ENCODE measurements around the gene RSU1. TPM values are rescaled to one million over a fixed set of nuclear protein-coding genes. Genes with fewer than 3 reads are reported as not detected.
A peak's percentile ranks its signal among the peaks of the same experiment; 100 is the strongest.

The RSU1 gene
- total and polyA plus RNA-seq, 7 donors: 46.2 to 94.7 (median 62.4) TPM

DNA sequence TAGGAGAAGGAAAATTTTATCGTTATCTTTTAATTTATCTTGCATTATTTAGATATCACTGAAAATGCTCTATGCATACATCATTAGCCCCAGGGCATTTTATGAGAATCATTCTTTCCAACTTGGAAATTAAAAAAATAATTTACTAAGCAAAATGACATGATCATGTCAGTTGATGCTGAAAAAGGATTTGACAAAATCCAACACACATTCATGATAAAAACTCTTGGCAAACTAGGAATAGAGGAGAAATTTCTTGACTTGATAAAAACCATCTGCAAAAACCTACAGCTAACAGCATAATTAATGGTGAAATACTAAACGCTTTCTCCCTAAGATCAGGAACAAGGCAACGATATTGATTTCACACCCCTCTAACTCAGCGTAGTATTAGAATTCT, 40.2 kb upstream of the RSU1 start:
- intact Hi-C loops (cut with DNase I): no loop called here
- no peak for TF ChIP-seq POLR2AphosphoS5 (IDR thresholded peaks at IDR 0.05)
- TF ChIP-seq, protein P1, sequence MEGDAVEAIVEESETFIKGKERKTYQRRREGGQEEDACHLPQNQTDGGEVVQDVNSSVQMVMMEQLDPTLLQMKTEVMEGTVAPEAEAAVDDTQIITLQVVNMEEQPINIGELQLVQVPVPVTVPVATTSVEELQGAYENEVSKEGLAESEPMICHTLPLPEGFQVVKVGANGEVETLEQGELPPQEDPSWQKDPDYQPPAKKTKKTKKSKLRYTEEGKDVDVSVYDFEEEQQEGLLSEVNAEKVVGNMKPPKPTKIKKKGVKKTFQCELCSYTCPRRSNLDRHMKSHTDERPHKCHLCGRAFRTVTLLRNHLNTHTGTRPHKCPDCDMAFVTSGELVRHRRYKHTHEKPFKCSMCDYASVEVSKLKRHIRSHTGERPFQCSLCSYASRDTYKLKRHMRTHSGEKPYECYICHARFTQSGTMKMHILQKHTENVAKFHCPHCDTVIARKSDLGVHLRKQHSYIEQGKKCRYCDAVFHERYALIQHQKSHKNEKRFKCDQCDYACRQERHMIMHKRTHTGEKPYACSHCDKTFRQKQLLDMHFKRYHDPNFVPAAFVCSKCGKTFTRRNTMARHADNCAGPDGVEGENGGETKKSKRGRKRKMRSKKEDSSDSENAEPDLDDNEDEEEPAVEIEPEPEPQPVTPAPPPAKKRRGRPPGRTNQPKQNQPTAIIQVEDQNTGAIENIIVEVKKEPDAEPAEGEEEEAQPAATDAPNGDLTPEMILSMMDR (IDR thresholded peaks at IDR 0.05): no peak
- TF ChIP-seq EP300 (IDR thresholded peaks at IDR 0.05): no peak
- no peak for TF ChIP-seq POLR2A (IDR thresholded peaks at IDR 0.05)
- 89 to 93% methylated on average over 4 of the region's 4 CpGs for WGBS, 2 donors
- no peaks in the 10 kb centered on the region for H3K4me1 ChIP-seq
- H3K36me3 ChIP-seq: no peaks in the 10 kb centered on the region
- no peak overlapping the region for H3K27ac ChIP-seq
- H3K27me3 ChIP-seq: no peaks in the 10 kb centered on the region
- no peak overlapping the region for H3K4me3 ChIP-seq
- no peak for DNase-seq
- H3K9me3 ChIP-seq: peaks cover 0 to 4% (median 0%) of the 10 kb centered on the region in 4 donors

DNA sequence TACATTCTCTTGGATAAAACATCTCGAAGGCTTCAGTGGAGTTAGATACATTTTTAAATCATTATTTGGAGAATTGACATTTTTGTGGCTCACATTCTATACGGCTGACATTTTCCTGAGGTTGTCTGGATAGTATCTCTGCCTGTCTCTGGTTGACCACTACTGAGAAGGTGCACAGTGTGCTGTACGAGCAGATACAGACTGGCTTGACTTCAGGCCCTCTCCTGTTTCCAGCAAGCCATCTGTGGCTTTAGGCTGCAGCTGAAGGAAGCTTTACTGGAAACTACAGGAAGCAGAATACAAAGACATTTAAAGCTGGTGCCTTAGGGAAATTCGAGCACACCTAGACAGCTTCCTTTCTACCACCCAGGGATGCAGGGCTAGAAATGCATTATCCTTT, 39.3 kb upstream of the RSU1 start:
- 53 to 68% methylated on average over 4 of the region's 4 CpGs for WGBS, 2 donors
- H3K9me3 ChIP-seq: peaks cover 0 to 4% (median 0%) of the 10 kb centered on the region in 4 donors
- no peak overlapping the region for H3K27ac ChIP-seq
- H3K4me1 ChIP-seq: no peaks in the 10 kb centered on the region
- peak in 1 of 4 donors; percentile 6 for TF ChIP-seq POLR2AphosphoS5 (IDR thresholded peaks at IDR 0.05)
- no peak for TF ChIP-seq POLR2A (IDR thresholded peaks at IDR 0.05)
- DNase-seq: no peak
- no peak overlapping the region for H3K4me3 ChIP-seq
- no peaks in the 10 kb centered on the region for H3K36me3 ChIP-seq
- no peaks in the 10 kb centered on the region for H3K27me3 ChIP-seq
- intact Hi-C loops (cut with DNase I): no loop called here

DNA sequence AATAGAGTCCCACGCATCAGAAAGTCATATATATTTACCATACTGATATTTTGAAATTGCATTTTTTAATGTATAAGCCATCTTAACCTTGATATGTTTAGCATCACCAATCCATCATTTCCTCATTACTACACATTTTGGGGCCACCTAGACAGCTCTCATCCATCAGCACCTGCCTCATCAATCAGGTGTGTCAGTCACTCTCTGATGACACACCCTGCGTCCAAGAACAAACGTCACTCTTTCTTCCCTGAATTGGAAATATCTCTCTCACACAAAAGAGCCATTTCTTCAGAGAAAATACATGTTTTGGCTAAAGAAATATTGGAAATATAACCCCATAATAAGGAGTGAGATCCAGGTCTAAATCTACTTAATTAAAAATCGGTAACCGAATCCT, 38.9 kb upstream of the RSU1 start:
- Histone ChIP-seq H3K36me3 (no peaks in the 10 kb centered on the region), H3K4me3 (no peak overlapping the region), H3K27me3 (no peaks in the 10 kb centered on the region), H3K9me3 (peaks cover 0 to 4% (median 0%) of the 10 kb centered on the region in 4 donors), H3K27ac (no peak overlapping the region), H3K4me1 (no peaks in the 10 kb centered on the region)
- intact Hi-C loops (cut with DNase I): no loop called here
- TF ChIP-seq, protein P1 (IDR thresholded peaks at IDR 0.05): no peak
- TF ChIP-seq POLR2A (IDR thresholded peaks at IDR 0.05) (no peak), POLR2AphosphoS5 (IDR thresholded peaks at IDR 0.05) (no peak), EP300 (IDR thresholded peaks at IDR 0.05) (no peak)
- no peak for DNase-seq
- 82 to 87% methylated on average over 5 of the region's 5 CpGs for WGBS, 2 donors

DNA sequence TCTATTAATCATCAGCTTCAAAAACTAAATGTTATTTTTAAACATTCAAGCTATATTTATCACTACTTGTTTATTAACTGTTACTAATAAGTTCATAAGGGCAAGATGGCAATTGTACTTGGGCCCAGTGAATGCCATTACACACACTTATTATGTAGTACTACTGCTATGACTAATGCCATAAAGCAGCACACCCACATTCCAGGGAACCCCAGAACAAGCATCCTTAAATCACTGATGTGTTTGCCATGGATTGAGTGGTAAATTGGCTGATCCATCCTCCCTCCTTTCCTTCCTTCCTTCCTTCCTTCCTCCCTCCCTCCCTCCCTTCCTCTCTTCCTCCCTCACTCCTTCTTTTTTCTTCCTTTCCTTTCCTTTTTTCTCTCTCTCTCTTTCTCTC, 37.4 kb upstream of the RSU1 start:
- Histone ChIP-seq H3K4me1 (no peaks in the 10 kb centered on the region), H3K27ac (no peak overlapping the region), H3K9me3 (no peaks in the 10 kb centered on the region), H3K4me3 (no peak overlapping the region), H3K36me3 (no peaks in the 10 kb centered on the region), H3K27me3 (no peaks in the 10 kb centered on the region)
- DNase-seq: no peak
- TF ChIP-seq, protein P1 (IDR thresholded peaks at IDR 0.05): no peak
- TF ChIP-seq POLR2A (IDR thresholded peaks at IDR 0.05) (no peak), POLR2AphosphoS5 (IDR thresholded peaks at IDR 0.05) (no peak), EP300 (IDR thresholded peaks at IDR 0.05) (no peak)
- intact Hi-C loops (cut with DNase I): no loop called here

DNA sequence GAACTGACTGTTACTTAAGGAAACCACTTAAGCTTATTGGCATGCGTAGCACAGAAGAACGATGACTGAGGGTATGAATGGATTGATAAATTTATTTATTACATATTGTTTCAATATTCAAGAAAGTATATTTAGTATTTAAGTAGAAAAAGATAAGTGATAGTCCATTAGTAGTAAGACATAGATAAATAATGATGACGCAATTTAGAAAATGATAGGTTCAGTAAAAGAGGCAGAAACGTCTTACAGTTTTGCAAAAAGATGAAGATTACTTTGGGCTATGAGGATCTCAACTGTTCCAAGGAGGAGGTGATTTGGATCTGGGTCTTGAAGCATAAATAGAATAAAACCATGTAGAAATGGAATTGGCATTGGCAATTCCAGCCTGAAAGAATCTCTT, 36.6 kb upstream of the RSU1 start:
- Histone ChIP-seq H3K27me3 (no peaks in the 10 kb centered on the region), H3K36me3 (no peaks in the 10 kb centered on the region), H3K4me1 (no peaks in the 10 kb centered on the region), H3K9me3 (no peaks in the 10 kb centered on the region), H3K4me3 (no peak overlapping the region), H3K27ac (no peak overlapping the region)
- intact Hi-C loops (cut with DNase I): no loop called here
- 89 to 91% methylated on average over 4 of the region's 4 CpGs for WGBS, 2 donors
- TF ChIP-seq POLR2A (IDR thresholded peaks at IDR 0.05) (no peak), EP300 (IDR thresholded peaks at IDR 0.05) (no peak), POLR2AphosphoS5 (IDR thresholded peaks at IDR 0.05) (no peak)
- TF ChIP-seq, protein P1 (IDR thresholded peaks at IDR 0.05): no peak
- DNase-seq: no peak

All from sigmoid colon (tissue), 7 donors.